GM12872 (cell line): ENCODE measurements around the gene ATF6.

Experiments
- TF ChIP-seq, protein P1 (sequence below): IDR thresholded peaks from 3 replicates; pipeline ENCODE4 v1.5.1; 2011; ENCODE audit warnings: low read depth, mild to moderate bottlenecking, low read length, moderate library complexity; ENCODE audit not compliant: insufficient read depth

ATF6 gene

DNA sequence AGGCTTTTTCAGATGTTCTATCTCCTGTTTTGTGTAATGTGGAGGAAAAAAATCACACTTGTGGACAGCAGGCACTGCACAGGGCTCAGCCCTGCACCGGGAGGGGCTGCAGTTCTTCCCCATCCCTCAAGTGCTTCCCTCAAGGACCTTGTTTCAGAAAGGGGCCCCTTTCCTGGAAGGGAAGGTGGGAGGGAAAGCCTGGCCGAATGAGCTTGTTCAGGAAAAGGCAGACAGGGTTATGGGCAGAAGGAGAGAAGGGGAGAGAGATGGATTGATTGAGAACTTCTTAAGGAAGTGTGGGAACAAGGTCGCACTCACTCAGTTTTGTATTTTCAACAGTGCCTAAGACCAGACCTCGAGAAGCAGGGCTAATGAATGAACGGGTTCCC lies 216.4 kb downstream of the ATF6 start:
- TF ChIP-seq, protein P1, sequence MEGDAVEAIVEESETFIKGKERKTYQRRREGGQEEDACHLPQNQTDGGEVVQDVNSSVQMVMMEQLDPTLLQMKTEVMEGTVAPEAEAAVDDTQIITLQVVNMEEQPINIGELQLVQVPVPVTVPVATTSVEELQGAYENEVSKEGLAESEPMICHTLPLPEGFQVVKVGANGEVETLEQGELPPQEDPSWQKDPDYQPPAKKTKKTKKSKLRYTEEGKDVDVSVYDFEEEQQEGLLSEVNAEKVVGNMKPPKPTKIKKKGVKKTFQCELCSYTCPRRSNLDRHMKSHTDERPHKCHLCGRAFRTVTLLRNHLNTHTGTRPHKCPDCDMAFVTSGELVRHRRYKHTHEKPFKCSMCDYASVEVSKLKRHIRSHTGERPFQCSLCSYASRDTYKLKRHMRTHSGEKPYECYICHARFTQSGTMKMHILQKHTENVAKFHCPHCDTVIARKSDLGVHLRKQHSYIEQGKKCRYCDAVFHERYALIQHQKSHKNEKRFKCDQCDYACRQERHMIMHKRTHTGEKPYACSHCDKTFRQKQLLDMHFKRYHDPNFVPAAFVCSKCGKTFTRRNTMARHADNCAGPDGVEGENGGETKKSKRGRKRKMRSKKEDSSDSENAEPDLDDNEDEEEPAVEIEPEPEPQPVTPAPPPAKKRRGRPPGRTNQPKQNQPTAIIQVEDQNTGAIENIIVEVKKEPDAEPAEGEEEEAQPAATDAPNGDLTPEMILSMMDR = no peak

DNA sequence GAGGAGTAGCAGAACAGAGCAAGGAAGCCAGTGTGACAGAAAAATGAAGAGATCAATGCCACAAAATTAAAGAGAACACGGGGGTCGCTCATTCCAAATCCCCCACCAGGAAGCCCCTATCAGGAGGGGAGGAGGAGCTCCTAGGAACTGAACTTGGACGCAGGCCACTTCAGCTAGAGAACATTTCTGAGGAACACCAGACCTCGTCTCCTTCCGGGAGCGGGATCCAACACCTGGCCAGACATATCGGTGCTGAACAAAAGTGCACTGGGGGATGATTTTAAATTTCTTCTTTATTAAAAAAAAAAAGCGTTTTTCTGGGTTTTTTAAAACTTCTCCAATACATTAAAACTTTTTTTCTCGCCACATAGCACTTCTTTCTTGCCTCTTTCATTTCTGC lies 216.8 kb downstream of the ATF6 start:
- TF ChIP-seq, protein P1 = no peak

DNA sequence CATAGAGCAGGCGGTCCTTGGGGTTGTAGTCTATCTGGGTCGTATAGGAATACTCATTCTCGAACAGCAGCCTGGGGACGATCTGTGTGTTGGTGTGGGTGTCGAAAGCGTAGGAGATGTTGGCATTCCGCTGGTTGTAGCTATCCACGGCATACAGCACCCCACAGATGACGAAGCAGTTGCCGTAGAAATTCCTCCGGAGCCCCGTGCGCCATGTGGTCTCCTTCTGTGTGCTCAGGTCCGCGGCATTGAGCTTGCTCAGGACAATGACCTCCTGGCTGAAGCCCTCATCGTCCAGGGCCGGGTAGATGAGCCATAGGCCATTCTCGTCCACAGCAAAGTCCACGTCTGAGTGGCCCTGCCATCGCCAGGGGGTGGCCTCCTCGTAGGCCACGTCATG lies 217.6 kb downstream of the ATF6 start:
- TF ChIP-seq, protein P1 = no peak

DNA sequence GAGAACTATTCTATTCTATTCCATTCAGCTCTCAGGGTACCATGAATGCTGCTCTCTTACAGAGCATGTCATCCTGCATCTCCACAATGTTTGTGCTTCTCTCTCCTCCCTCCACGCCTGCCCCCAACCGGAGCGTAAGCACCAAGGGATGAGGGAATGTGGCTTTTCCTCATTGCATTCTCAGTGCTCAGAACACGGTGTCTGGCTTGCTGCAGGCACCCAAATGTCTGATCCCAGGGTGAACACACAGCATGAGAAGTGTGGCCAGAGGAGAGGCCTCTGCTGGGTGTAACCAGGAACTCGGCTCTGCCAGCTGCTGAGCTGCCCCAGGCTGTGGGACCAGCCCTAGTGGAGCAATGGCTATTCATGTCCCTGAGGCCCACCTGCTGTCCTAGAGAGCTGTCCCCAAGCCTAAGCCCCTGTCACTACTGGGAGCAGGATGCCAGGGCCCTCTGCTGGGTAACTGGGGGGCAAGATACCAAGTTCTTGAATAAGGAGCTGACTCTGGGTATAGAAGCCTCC lies 219.2 kb downstream of the ATF6 start:
- TF ChIP-seq, protein P1 = no peak

DNA sequence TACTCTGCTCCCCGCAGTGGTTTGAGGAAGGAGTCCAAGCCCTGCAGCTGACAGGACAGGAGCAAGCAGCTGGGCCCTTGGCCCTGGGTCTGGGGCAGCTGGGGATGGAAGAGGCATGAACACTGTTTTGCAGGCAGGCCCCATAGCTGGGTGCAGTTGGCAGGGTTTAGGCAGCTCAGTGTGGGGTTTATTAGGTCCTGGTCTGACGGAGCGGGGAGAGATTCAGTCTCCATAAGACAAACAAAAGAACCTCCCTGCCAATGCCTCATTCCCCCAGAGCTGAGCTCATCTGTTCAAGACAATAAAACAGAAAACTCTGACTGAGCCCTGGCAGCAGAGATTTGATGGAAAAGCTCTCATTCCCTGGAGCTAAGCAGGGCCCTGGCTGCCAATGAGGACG lies 220.2 kb downstream of the ATF6 start:
- TF ChIP-seq, protein P1 = no peak

DNA sequence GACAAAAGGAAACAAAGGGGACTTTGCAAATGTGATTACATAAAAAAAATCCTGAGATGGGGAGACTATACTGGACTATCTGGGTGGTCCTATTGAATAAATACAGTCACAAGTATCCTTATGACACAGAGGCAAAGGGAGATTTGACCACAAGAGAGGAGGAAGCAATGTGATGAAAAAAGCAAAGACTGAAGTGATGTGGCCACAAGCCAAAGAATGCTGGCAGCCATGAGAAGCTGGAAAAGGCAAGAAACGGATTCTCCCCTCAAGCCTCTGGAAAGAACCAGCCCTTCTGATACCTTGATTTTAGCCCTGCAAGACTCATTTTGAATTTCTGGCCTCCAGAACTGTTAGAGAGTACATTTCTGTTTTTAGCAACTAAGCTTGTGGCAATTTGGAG lies 221.2 kb downstream of the ATF6 start:
- TF ChIP-seq, protein P1 = no peak

DNA sequence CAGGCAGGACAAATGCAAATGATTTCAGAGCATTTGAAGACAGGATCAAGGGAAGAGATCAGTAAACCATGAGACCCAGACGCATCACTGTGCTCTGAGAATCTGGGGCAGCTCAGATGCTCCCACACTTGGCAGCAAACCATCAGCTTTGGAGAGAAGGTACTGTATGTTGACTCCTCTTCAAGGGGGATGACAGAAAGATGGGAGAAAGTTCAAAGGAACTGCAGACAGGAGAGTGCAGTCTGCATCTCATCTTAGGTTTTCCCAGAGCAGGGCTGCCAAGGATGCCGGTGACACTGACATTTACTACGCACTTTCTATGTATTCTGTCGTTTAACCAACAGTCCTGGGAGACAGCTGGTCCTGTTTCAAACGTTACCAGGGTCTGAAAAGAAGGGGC lies 221.8 kb downstream of the ATF6 start:
- TF ChIP-seq, protein P1 = no peak
